Measurements from ENCODE around the gene HHEX. TPM values are rescaled to one million over a fixed set of nuclear protein-coding genes. Genes with fewer than 3 reads are reported as not detected.

The HHEX gene
- total RNA-seq, 1 experiment from 2014 or later, result 91.5 TPM

- Mint-ChIP-seq H3K9me3 (ENCODE audit: low read depth, unreplicated experiment) (no peaks in the 10 kb centered on the region), H3K36me3 (ENCODE audit: insufficient read depth, unreplicated experiment) (peaks cover 5% of the 10 kb centered on the region), H3K27me3 (ENCODE audit: unreplicated experiment) (no peaks in the 10 kb centered on the region), H3K4me3 (ENCODE audit: low read depth, unreplicated experiment) (no peak overlapping the region), H3K4me1 (ENCODE audit: low read depth, unreplicated experiment) (peaks cover 7% of the 10 kb centered on the region), H3K27ac (ENCODE audit: unreplicated experiment) (no peak overlapping the region)
- BruUV-seq (replicated peaks), result no TSS peak
- DNase-seq, result no peak
- TF ChIP-seq CTCF (IDR thresholded peaks at IDR 0.05; ENCODE audit: unreplicated experiment), result no peak
- CTCF ChIA-PET, result no interaction called here
- intact Hi-C loops (cut with micrococcal nuclease; ENCODE audit: unreplicated experiment), result no loop called here
Observed at GRCh38 chr10:92681306-92681834, 8.4 kb upstream of the HHEX start.

DNA sequence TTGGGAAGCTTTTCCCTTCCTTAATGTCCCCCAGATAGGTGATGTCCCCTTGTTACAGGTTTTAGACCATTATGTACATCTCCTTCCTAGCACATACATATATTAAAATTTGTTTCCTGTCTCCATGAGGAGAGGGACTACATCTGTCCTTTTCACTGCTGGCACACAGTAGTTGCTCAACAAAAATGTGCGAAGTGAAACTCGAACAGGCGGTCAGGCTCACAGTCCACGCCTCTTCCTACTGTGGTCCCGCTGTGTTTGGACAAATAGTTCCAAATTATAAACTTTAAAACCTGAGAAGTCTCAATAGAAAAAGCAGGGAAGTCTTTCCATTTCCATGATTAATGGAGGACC lies 1.2 kb upstream of the HHEX start:
- H3K27ac Mint-ChIP-seq (ENCODE audit: unreplicated experiment), result peak overlapping the region; percentile 63
- H3K4me1 Mint-ChIP-seq (ENCODE audit: low read depth, unreplicated experiment), result peaks cover 7% of the 10 kb centered on the region
- no TSS peak for BruUV-seq (replicated peaks)
- H3K4me3 Mint-ChIP-seq (ENCODE audit: low read depth, unreplicated experiment), result peak overlapping the region; percentile 75
- intact Hi-C loops (cut with micrococcal nuclease; ENCODE audit: unreplicated experiment), result no loop called here
- H3K36me3 Mint-ChIP-seq (ENCODE audit: insufficient read depth, unreplicated experiment), result peaks cover 49% of the 10 kb centered on the region
- no peaks in the 10 kb centered on the region for H3K27me3 Mint-ChIP-seq (ENCODE audit: unreplicated experiment)
- no peak for DNase-seq
- no peak for TF ChIP-seq CTCF (IDR thresholded peaks at IDR 0.05; ENCODE audit: unreplicated experiment)
- H3K9me3 Mint-ChIP-seq (ENCODE audit: low read depth, unreplicated experiment), result no peaks in the 10 kb centered on the region
- CTCF ChIA-PET, result no interaction called here

- DNase-seq, result no peak
- Mint-ChIP-seq H3K9me3 (ENCODE audit: low read depth, unreplicated experiment) (no peaks in the 10 kb centered on the region), H3K4me3 (ENCODE audit: low read depth, unreplicated experiment) (peak overlapping the region; percentile 75), H3K27me3 (ENCODE audit: unreplicated experiment) (no peaks in the 10 kb centered on the region), H3K27ac (ENCODE audit: unreplicated experiment) (peak overlapping the region; percentile 63), H3K36me3 (ENCODE audit: insufficient read depth, unreplicated experiment) (peaks cover 54% of the 10 kb centered on the region), H3K4me1 (ENCODE audit: low read depth, unreplicated experiment) (peaks cover 7% of the 10 kb centered on the region)
- intact Hi-C loops (cut with micrococcal nuclease; ENCODE audit: unreplicated experiment), result no loop called here
- no TSS peak for BruUV-seq (replicated peaks)
- CTCF ChIA-PET, result interaction anchor here (0.6 to 0.7 kb wide), 2 partner anchors 39 to 445 kb away, joined by 3 to 4 read pairs; no protein-coding TSS in a partner anchor
- TF ChIP-seq CTCF (IDR thresholded peaks at IDR 0.05; ENCODE audit: unreplicated experiment), result no peak
Observed at GRCh38 chr10:92688927-92689662, 660 bp upstream of the HHEX start.

DNA sequence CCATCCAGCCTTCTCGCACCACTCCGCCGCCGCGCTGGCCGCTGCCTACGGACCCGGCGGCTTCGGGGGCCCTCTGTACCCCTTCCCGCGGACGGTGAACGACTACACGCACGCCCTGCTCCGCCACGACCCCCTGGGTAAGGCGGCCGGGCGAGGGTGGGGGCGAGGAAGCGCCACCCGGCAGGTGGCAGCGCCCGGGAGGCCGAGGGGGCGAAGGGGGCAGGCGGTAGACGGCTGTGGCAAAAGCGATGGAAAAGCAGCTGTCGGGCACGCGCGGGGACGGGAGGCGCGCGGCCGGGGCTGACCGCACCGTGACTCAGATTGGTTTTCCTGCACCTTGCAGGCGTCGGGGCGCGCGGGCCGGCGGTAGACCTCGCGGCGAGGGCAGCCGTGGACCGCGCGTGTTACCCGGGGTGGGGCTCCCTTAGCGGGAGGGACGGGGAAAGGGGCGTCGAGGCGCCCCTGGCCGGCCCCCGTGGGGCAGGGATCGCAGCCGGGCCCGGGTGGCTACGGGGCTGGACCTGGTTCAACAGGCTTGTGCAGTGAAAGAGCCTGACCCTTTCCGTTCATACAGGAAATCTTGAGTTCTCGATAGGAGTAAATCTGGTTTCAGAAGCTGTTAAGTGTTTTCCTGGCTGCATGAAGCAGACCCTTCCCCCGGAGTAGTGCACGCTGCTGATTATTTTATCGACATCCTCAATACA lies 608 bp downstream of the HHEX start:
- no peak for TF ChIP-seq CTCF (IDR thresholded peaks at IDR 0.05; ENCODE audit: unreplicated experiment)
- H3K27ac Mint-ChIP-seq (ENCODE audit: unreplicated experiment), result peak overlapping the region; percentile 96
- no TSS peak for BruUV-seq (replicated peaks)
- no peaks in the 10 kb centered on the region for H3K9me3 Mint-ChIP-seq (ENCODE audit: low read depth, unreplicated experiment)
- CTCF ChIA-PET, result no interaction called here
- no peak for DNase-seq
- H3K4me1 Mint-ChIP-seq (ENCODE audit: low read depth, unreplicated experiment), result peaks cover 7% of the 10 kb centered on the region
- H3K4me3 Mint-ChIP-seq (ENCODE audit: low read depth, unreplicated experiment), result peak overlapping the region; percentile 98
- no peaks in the 10 kb centered on the region for H3K27me3 Mint-ChIP-seq (ENCODE audit: unreplicated experiment)
- peaks cover 65% of the 10 kb centered on the region for H3K36me3 Mint-ChIP-seq (ENCODE audit: insufficient read depth, unreplicated experiment)
- intact Hi-C loops (cut with micrococcal nuclease; ENCODE audit: unreplicated experiment), result loop anchor here (5.0 kb wide), 1 partner anchor 93 kb away; no protein-coding TSS in a partner anchor

Data from Calu3 (cell line).